ENCODE results near the gene EXOC3.
A peak's percentile ranks its signal among the peaks of the same experiment; 100 is the strongest.
"Not testable (repeated sequence)": the region's sequence is repeated elsewhere in the genome, so short reads cannot be mapped to it uniquely, and the experiment has no call there.

The EXOC3 gene

DNA sequence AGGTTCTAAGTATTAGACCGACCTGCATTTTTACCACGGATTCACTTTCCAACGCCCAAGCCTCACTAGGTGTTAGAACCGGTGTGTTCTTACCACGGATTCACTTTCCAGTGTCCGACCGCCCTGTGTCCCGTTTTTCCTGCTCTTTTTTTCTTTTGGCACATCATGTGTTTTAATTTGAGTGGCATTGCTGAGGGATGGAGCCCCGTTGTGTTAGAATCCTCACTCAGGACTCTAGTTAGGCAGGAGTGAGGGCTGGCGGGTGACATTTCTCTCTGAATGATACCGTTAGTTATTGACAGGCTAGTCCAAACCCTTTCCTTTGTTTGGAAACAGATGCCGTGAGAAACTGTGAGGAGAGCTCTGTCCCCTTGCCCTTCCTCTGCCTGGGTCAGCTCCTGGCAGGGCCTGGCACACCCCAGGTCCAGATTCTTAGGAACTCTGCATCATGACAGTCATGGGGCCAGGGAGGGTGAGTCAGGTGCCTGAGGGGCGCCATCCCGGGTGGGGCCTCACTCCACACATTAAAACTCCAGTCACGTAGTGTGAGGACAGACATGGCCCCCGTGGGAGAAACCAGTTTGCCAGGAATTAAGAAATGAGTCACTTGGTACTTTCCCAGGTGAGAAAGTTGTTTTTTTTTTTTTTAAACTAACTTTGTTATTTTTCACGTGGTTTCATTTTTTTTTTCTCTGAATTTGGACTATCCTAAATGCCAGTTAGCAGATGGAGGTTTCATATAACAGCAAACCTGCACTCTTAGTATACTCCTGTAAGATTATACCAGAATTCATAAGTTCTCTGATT lies 15.8 kb downstream of the EXOC3 start:
- DNase-seq = no peak

DNA sequence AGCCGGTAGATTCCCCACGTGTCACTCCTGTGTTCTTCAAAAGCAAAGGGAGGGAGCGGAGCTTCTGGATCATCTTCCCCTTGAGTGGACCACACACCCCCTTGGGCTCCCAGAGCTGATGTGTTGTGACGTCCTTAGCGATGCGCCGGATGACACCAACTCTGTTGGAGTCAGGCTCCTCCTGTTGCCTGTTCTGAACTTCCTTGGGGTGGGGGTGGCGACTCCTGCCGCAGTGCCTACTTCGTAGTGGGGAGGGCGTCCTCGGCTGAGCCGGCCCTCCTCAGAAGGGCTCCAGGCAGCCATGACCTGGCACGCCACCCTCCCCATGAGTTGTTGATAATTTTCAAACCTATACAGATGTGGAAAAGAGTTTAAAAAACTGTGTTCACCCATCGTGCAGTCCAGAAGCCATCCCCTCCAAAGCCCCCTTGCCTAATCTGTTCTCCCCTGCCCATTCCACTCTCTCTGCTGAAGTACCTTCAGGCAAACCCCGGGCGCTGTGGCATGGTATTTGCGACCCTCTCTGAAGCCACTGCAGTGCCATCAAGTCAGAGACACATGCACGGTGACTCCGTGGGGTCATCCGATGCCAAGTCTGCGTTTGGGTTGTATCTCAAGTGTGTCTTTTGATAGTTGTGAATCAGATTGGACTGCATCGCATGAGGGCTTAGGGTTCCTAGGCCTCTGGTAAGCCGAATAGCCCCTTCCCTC lies 16.7 kb downstream of the EXOC3 start:
- DNase-seq = no peak

DNA sequence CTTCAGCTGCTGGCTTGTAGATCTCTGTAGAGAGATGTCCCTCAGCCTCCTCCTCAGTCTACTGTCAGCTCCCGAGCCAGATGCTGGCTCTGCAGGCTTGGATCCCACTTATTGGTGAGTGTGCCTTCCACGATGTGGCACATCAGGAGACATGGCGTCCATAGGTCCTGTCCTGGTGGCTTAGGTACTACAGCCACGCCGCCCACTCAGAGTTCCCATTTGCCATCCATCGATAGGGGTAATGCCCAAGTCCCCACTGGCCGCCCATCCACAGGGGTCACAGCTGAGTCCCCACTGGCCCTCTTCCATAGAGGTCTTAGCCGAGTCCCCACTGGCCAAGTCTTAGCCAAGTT lies 17.3 kb downstream of the EXOC3 start:
- no peak for DNase-seq

DNA sequence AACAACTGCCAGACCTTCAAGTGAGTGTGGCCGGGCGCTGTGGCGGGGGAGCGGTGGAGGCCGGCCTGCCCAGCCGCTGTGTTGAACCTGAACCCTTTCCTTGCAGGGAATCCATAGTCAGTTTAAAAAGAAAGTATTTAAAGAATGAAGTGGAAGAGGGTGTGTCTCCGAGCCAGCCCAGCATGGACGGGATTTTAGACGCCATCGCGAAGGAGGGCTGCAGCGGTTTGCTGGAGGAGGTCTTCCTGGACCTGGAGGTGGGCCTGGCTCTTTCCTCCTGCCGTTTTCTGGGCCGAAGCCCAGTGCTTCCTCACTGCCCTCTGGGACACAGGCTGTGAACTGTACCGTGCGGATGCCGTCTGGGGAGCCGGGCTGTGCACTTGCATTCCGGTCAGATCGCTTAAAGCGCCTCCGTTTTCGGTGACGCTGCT lies 19.1 kb downstream of the EXOC3 start:
- DNase-seq = no peak

DNA sequence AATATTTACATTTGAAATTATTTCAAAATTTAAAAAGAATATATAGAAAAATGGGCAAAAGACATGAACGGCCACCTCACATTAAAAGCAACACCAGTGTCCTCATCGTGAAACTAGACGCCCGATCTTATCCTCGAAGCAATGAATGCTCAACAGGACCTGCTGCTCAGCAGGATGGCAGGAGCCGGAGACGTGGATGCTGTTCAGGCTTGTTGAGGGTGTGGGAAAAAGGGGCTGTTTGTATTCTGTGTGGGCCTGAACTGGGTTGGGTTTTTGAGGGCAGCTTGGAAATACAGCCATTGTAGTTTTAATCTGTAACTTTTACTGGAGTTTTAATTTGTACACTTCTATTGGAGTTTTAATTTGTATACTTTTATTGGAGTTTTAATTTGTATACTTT lies 20.3 kb downstream of the EXOC3 start:
- DNase-seq = no peak

DNA sequence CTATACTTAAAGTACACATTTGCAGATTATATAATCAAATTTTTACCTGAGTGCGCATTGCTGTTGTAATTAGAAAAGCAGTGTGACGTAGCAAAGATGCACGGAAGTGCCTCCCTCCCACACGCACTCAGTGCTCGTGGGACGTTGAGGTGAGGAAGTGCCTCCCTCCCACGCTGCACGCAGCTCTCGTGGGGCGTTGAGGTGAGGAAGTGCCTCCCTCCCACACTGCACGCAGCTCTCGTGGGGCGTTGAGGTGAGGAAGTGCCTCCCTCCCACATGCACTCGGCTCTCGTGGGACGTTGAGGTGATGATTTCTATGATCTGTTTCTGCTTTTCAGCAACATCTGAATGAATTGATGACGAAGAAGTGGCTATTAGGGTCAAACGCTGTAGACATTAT lies 21.0 kb downstream of the EXOC3 start:
- peak; percentile 61 for DNase-seq

DNA sequence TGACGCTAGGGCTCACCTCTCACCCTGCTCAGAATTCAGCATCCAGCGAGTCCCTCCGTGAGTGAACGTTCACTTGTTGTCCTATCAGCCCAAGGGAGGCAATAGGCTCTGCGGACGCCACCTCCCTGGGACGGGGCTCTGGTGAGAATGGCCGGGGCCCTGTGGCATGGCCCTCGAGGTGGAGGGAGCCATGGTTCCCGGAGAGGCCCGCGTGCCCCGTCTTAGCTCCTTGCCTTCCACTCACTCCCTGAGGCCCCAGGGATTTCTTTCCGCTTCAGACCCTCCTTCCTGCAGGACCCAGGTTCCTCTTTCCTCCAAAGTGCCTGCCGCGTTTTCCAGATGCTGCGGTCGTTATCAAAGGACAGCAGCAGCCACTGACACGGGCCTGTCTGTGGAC lies 21.5 kb downstream of the EXOC3 start:
- no peak for DNase-seq

DNA sequence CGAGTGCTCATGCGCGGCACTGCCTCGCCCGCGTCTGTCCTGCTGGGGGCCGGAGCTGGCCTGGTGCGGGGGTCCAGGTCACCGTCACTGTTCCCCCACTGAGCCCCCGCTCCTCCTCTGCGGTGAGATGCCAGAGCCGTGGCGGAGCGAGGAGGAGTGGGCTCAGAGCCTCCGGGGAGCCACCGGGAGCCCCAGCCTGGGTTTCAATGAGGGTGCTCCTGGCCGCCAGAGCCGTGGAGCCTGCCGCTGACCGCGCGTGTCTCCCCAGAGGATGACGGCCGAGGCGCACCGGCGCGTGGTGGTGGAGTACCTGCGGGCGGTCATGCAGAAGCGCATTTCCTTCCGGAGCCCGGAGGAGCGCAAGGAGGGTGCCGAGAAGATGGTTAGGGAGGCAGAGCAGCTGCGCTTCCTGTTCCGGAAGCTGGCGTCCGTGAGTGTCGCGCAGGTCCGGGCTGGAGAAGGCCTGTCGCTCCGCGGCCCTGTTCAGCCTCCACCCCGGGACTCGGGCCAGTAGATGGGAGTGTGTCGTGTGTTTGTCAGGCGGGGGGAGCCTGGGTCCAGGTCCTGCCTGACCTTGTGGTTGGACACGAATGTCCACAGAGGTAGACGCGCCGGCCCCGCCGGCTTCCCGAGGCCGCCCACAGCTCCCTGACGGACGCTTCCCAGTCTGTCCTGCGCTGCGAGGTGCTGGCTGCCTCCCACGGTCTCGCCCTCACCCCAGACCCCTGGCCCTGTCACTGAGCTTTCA lies 22.0 kb downstream of the EXOC3 start:
- no peak for DNase-seq

DNA sequence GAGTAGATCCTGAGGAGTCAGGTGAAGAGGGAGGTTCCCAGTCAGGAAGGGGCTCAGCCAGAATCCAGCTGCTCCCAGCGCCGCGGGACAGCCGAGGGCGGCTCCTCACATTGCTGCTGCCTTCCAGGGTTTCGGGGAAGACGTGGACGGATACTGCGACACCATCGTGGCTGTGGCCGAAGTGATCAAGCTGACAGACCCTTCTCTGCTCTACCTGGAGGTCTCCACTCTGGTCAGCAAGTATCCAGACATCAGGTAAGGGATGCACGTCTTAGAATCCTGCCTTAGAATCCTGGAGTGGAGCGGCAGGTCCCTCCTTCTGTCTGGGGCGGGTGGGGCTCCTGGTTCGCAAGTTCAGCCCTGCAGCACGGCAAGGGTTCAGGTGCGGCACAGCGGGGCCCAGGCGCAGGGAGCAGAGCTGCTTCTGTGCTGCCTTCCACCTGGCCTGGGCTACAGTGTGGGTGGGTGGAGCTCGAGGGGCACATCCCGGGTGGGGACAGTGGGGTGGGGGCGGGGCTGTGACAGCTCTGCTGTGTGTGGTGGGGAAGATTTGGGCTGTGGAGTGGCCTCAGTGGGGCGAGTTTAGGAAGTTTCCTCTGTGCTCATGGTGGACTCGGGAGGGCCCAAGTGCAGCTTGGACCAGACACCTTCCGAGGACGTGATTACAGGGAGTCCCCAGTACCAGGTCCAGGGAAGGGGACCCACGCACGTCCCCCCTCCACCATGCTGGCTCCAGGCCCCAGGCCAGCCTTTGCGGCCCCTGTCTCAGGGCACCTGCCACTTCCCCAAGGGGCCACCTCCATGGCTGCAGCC lies 22.8 kb downstream of the EXOC3 start:
- DNase-seq = no peak

DNA sequence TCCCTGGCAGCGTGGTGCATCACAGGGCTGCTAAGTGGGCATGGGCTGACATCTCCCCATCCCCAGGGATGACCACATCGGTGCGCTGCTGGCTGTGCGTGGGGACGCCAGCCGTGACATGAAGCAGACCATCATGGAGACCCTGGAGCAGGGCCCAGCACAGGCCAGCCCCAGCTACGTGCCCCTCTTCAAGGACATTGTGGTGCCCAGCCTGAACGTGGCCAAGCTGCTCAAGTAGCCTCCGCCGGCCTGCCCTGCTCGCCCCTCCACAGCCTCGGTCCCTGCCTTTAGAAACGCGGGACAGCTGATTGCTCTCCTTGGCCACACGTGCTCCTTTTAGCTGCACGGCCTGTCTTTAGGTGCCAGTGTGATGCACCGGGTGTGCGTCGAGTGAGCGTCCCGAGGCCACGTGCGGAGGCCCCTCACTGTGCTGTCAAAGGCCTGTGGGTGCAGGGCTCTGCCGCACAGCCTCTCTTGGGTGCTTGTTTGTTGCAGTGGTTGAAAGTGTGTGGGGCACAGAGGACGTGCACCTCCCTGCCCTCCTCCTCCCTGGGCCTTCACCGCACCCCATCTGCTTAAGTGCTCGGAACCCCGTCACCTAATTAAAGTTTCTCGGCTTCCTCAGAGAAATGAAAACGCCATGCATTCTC lies 23.8 kb downstream of the EXOC3 start:
- DNase-seq = no peak

DNA sequence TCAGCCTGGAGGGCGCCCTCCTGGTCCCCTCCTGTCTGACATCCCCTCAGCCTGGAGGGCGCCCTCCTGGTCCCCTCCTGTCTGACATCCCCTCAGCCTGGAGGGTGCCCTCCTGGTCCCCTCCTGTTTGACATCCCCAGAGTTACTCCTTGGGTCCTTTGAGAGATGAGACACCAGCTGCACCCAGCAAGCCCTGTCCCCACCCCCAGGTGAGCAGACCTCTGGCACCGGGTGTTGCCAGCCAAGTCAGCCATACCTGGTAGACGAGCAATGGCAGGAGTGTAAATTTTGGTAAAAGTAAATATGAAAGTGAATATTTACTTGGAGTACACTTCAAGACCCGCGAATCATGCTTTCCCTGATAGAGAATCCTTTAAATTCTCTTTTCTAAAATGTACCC lies 25.4 kb downstream of the EXOC3 start:
- no peak for DNase-seq

DNA sequence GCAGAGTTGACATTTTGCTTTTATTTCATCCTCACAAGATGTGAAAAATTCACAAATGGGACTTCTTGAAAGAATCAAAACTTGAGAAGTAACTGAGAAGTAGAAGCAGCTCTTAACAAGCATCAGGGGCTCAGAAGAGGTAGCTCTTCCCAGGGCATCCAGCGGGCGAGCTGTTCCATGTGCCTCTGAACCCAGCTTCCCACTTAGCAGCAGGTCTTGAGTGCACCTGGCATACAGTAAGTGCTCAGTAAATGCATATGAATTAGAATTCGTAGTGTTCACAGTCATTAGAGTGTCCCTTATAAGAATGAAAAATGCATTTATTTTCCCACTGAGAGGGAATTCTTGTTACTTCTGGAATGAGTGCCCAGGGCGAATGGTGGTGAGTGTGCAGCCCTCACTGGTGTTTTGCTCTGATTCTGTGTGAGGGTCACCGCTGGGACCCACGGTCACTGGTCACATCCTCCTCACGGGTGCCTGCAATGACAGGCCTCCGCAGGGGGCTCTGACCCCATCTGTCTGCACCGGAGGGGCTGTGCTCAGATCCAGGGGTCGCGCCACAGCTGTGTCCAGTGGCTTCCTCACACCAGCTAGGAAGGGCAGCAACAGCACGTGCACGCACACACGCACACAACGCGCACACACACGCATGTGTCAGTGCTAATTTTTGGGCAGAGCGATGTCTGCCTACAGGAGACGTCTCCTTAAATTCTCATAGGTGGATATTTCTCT lies 26.9 kb downstream of the EXOC3 start:
- no peak for DNase-seq

DNA sequence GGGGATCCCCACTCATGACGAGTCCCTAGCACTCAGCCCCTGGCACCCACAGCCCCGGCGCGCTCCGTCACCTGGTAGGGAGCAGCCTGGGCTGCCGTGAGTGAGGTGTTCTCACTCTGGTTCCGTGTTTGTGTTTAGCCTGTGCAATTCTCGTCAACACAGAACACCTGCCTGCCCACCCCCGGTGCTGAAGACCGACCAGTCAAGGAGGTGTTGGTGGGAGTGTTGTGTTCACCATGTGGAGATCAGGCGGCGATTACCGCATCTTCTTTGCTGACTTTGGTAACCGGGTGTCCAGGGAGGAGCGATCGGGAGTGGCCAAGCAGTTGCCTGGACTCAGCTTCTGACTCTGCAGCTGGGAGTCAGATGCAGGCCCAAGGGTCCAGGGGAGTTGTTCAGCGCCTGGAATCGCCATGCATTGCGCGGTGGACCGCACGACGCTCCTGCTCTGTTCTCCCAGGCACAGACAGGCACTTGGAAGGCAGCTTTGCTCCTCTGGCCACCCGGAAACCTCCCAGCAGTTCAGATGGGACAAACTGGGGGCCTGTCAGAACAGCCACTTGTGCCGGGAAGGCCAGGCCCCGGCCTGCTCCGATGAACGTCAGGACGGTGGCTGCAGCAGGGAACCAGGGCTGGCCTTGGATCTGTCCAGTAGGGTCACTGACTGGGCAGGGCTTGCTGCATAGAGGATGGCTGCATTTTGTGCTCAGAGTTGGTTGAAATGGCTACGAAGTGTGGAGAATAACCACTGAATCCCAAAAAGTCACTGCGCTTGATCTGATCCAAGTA lies 28.2 kb downstream of the EXOC3 start:
- DNase-seq = no peak

DNA sequence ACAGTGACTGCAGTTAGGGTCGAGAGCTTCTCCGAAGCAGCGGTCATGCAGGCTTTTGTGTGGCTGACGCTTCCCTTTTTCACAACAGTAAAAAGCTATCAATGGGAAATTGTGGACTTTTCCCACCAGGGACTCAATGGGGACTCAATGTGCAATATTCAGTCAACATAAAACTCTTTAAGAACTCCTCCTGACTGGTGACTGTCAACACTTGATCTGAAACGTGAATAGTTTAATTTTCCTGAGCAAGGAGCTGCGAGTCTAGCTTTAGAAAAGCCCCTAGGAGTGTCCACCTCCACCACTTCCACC lies 28.7 kb downstream of the EXOC3 start:
- no peak for DNase-seq

DNA sequence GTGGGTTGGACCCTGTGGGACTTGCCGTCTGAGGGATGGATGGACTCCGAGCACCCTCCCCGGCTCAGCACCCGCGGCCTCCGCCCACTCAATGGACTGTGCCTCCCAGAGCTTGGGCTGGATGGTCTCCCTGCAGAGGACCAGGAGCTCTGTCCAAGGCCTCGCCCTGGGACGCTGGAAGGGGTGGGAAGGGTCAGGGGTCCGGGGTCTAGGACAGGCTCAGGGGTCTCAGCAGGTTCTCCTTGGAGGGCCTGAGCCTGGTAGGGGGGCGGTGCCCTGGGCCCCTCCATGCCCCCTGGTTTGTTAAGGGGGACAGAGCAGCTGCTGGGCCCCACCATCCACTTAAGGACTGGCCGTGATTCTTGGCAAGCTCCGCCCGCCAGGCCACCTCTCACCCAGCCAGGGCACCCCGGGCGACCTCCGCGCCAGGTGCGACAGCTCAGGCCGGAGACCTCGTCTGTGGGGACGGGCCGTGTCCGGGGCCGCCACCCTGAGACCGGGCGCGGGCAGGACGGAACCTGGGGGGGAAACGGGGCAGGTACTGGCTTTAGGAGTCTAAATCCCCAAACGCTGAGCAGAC lies 29.2 kb downstream of the EXOC3 start:
- DNase-seq = no peak

DNA sequence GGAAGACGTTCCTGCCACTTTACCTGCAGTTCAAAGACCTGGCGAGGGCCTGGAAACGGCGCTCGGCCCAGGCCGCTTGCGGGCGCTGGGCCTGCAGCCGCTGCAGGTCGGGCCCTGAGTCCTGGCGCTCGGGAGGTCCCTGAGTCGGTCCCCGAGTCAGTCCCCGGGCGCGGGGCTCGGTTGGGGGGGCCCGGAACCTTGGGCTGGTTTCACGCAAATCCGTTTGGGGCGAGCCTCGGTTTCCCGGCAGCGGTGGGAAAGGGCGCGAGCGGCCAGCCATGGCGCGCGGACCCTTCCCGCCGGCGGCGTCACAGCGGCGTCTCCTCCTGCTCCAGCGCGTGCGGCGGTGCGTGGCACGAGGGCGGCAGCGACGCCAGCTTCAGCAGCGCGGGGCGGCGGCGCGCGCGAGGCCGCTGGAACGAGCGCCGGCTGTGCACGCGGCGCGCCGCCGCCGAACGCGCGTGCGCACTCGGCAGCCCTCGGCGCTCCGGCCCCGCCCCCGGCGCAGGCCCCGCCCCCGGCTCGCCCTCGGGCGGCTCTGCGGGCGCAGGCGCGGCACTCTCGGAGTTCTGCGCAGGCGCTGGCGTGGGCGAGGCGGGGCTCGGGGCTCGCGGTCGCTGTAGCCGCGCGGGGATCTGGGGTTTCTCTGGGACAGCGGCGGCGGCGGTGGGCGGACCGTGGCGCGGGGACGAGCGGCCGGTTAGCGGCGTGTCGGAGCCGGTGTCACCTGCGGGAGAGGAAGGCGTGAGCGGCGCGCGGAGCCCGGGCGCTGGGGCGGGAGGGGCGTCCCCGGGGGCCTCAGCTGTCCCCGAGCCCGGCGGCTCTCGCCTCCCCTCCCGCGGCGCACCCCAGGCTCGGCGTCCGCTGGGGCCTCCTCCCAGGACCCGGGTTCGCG lies 29.9 kb downstream of the EXOC3 start:
- peak; percentile 80 for DNase-seq

DNA sequence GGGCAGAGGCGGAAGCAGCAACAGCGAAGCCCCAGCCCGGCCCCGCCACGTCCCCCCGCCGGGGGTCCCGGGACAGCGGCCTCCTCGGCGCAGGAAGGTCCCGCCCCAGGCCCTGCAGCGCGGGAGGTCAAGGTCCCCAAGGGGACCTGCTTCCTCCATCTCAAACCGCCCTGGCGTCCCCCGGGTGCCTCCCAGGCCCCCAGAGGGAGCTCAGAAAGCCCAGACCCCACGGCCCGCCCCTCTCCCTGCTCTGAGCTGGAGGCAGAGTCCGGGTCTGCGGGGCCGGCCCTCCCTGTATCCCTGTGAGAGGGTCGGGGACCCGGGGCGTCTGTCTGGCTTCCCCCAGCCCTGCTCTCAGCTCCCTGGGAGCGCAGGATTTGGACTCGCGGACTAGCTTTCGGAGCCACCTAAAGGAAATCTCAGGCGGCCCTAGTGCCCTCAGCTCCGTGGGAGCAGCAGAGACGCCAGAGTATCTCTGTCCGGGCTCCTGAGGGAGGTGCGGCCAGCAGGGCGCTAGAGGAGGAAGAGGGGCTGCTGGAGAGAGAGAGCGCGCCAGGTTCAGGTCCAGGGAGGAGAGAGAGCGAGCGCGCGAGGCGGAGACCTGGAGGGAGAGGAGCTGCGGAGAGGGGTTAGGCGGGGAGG lies 30.7 kb downstream of the EXOC3 start:
- no peak for DNase-seq

DNA sequence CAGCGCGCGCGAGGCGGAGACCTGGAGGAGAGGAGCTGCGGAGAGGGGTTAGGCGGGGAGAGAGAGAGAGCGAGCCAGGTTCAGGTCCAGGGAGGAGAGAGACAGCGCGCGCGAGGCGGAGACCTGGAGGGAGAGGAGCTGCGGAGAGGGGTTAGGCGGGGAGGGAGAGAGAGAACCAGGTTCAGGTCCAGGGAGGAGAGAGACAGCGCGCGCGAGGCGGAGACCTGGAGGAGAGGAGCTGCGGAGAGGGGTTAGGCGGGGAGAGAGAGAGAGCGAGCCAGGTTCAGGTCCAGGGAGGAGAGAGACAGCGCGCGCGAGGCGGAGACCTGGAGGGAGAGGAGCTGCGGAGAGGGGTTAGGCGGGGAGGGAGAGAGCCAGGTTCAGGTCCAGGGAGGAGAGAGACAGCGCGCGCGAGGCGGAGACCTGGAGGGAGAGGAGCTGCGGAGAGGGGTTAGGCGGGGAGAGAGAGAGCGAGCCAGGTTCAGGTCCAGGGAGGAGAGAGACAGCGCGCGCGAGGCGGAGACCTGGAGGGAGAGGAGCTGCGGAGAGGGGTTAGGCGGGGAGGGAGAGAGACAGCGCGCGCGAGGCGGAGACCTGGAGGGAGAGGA lies 31.4 kb downstream of the EXOC3 start:
- not testable (repeated sequence) for DNase-seq
